HCT116 (cell line): Measurements from ENCODE around the gene IL19.

Experiments used
- ELF1 ChIP-seq: IDR thresholded peaks from 2 replicates; pipeline ENCODE4 v1.6.1; 2012; ENCODE audit warnings: low read depth, borderline replicate concordance
- POLR2A ChIP-seq: IDR thresholded peaks from 2 replicates; pipeline ENCODE4 v1.7.0; 2011; ENCODE audit warnings: borderline replicate concordance; ENCODE audit not compliant: insufficient read depth, insufficient read length; ENCODE audit errors: extremely low read depth
- RAD21 ChIP-seq: IDR thresholded peaks from 2 replicates; pipeline ENCODE4 v1.6.1; 2012; ENCODE audit warnings: low read depth, mild to moderate bottlenecking
- TF ChIP-seq, protein P1 (sequence below): IDR thresholded peaks from 2 replicates; pipeline ENCODE4 v1.6.1; 2012
- TF ChIP-seq, protein P2 (sequence below), 3 experiments: fragments of 200-600 bp in 1 of 3; sonication (generic) in 1 of 3; IDR thresholded peaks in 2 of 3; conservative IDR thresholded peaks in 1 of 3; 2 replicates each; pipeline ENCODE4 v1.5.1; 2012 to 2017; ENCODE audit warnings: low read depth in 2 of 3, low read length in 2 of 3, antibody characterized with exemption in 1 of 3, borderline replicate concordance in 1 of 3, control low read depth in 1 of 3, mild to moderate bottlenecking in 1 of 3, mixed read lengths in 1 of 3, mixed run types in 1 of 3, moderate library complexity in 1 of 3; ENCODE audit not compliant: insufficient read depth in 1 of 3

DNA sequence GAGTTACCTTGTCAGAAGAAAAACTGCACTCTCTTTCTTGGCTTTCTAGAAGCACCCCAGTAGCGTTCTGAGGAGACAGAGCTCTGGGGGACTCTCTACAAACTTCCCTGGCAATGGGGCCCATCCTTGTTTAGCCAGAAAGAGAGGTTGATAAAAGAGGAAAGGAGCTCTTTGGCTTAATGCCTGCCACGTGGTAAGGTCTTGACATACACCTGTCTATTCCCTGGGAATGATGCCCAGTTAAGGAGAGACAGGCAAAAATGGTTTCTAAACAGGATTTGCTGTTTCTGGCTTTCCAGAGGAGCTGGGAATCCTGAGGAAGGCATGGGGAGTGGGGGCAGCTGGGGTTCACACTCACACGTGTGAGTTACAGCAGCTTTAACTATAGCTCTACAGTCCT lies 64.6 kb downstream of the IL19 start:
- TF ChIP-seq POLR2A (no peak), ELF1 (no peak), RAD21 (no peak)
- TF ChIP-seq, protein P1, sequence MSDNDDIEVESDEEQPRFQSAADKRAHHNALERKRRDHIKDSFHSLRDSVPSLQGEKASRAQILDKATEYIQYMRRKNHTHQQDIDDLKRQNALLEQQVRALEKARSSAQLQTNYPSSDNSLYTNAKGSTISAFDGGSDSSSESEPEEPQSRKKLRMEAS, result no peak
- TF ChIP-seq, protein P2, sequence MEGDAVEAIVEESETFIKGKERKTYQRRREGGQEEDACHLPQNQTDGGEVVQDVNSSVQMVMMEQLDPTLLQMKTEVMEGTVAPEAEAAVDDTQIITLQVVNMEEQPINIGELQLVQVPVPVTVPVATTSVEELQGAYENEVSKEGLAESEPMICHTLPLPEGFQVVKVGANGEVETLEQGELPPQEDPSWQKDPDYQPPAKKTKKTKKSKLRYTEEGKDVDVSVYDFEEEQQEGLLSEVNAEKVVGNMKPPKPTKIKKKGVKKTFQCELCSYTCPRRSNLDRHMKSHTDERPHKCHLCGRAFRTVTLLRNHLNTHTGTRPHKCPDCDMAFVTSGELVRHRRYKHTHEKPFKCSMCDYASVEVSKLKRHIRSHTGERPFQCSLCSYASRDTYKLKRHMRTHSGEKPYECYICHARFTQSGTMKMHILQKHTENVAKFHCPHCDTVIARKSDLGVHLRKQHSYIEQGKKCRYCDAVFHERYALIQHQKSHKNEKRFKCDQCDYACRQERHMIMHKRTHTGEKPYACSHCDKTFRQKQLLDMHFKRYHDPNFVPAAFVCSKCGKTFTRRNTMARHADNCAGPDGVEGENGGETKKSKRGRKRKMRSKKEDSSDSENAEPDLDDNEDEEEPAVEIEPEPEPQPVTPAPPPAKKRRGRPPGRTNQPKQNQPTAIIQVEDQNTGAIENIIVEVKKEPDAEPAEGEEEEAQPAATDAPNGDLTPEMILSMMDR (IDR thresholded peaks at IDR 0.05 in 2 of 3, conservative IDR thresholded peaks at IDR 0.05 in 1 of 3; ENCODE audit: borderline replicate concordance in 1 of 3, insufficient read depth in 1 of 3, low read depth in 2 of 3, low read length in 2 of 3), result no peak
